Measurements from ENCODE around the gene METTL22. TPM values are rescaled to one million over a fixed set of nuclear protein-coding genes. Genes with fewer than 3 reads are reported as not detected.

Gene METTL22
- total and polyA plus RNA-seq, 2 experiments from 2014 or later: 46.0 to 63.5 TPM

DNA sequence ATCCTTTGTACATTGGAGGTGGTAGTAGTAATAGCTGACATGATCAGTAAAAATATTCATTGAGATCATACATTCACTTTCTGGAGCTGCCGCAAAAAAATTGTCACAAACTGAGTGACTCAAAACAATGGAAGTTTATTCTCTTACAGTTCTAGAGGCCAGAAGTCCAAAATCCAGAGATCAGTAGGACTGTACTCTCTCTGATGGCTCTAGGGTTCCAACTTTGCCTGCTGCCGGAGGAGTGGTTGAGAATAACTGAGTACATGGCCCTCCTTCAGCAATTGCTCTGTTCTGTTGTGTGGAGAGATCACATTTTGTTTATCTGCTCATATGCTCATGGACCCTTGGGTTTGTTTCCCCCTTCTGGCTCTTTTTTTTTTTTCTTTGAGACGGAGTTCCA, 76.5 kb downstream of the METTL22 start:
- H3K9me3 ChIP-seq (ENCODE audit: low read depth): no peaks in the 10 kb centered on the region
- peaks cover 10% of the 10 kb centered on the region for H3K4me1 ChIP-seq (ENCODE audit: low read depth)
- TF ChIP-seq, protein P1, sequence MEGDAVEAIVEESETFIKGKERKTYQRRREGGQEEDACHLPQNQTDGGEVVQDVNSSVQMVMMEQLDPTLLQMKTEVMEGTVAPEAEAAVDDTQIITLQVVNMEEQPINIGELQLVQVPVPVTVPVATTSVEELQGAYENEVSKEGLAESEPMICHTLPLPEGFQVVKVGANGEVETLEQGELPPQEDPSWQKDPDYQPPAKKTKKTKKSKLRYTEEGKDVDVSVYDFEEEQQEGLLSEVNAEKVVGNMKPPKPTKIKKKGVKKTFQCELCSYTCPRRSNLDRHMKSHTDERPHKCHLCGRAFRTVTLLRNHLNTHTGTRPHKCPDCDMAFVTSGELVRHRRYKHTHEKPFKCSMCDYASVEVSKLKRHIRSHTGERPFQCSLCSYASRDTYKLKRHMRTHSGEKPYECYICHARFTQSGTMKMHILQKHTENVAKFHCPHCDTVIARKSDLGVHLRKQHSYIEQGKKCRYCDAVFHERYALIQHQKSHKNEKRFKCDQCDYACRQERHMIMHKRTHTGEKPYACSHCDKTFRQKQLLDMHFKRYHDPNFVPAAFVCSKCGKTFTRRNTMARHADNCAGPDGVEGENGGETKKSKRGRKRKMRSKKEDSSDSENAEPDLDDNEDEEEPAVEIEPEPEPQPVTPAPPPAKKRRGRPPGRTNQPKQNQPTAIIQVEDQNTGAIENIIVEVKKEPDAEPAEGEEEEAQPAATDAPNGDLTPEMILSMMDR (IDR thresholded peaks at IDR 0.05; ENCODE audit: low read depth, low read length): no peak
- no peak for DNase-seq (ENCODE audit: low read depth in 1 of 2, low spot score in 1 of 2)
- H3K4me3 ChIP-seq: no peak overlapping the region
- H3K27me3 ChIP-seq: no peaks in the 10 kb centered on the region
- no peaks in the 10 kb centered on the region for H3K36me3 ChIP-seq
- no peak overlapping the region for H3K27ac ChIP-seq

Other genes with a start within 250 kb of the METTL22 start
- gene TMEM114, start 31.2 kb upstream of the METTL22 start, total RNA-seq: not detected in 2 replicates
- gene TMEM114, start 31.2 kb upstream of the METTL22 start, polyA plus RNA-seq: not detected in 2 replicates
- gene ABAT, start 52.9 kb downstream of the METTL22 start, total RNA-seq: 71.4 and 115 TPM in 2 replicates
- 51.7 and 54.4 TPM in 2 replicates for gene ABAT, start 52.9 kb downstream of the METTL22 start, polyA plus RNA-seq
- gene TMEM186, start 175.9 kb downstream of the METTL22 start, total RNA-seq: 8.1 TPM in 2 replicates
- gene TMEM186, start 175.9 kb downstream of the METTL22 start, polyA plus RNA-seq: 23.9 and 38.3 TPM in 2 replicates
- gene PMM2, start 176.1 kb downstream of the METTL22 start, total RNA-seq: 12.2 and 14.2 TPM in 2 replicates
- 11.7 and 12.9 TPM in 2 replicates for gene PMM2, start 176.1 kb downstream of the METTL22 start, polyA plus RNA-seq
- gene CARHSP1, start 247.3 kb downstream of the METTL22 start, total RNA-seq: 158 and 165 TPM in 2 replicates
- 125 and 174 TPM in 2 replicates for gene CARHSP1, start 247.3 kb downstream of the METTL22 start, polyA plus RNA-seq

Measured in cardiac muscle cell (in vitro differentiated cells and primary cell).